Right ventricle myocardium inferior (tissue), 1 donor: ENCODE measurements around the gene PEX13. TPM values are rescaled to one million over a fixed set of nuclear protein-coding genes. Genes with fewer than 3 reads are reported as not detected.
"Not testable (repeated sequence)": the region's sequence is repeated elsewhere in the genome, so short reads cannot be mapped to it uniquely, and the experiment has no call there.

Experiments used
- ATAC-seq: fragments of 200-7000 bp; cut with Tn5 transposase; one replicate; pipeline ENCODE4 v1.9.1; 2020; ENCODE audit warnings: mild to moderate bottlenecking, moderate library complexity
- DNase-seq: peaks from one replicate; pipeline ENCODE4 v3.0.0; 2021; ENCODE audit errors: missing footprints
- intact Hi-C: fragments of 100-400 bp; cut with DNase I; formaldehyde crosslinking; loops from one replicate; pipeline ENCODE4 v1.11.0; 2022
- long read RNA-seq: library from polyadenylated mRNA; unstranded; transcript quantifications from one replicate; pipeline ENCODE4 v2.0.0, GENCODE V29; 2021
- total RNA-seq: library from RNA; stranded (reverse); fragmentation: NEBNext Ultra II Directional; extraction: Animal tissue kit (Norgen Biotek cat#: 25700); gene quantifications from one replicate; pipeline ENCODE4 v1.2.1, GENCODE V29; 2021
- donor health status: DM: no; HTN: yes; CAD: no; lungs with severe emphysema.

Gene PEX13
- total RNA-seq, result 21.9 TPM
- long read RNA-seq, full-length matches to known transcripts, result 11 of 13 reads
- long read RNA-seq, partial matches to known transcripts, result 1 of 13 reads
- long read RNA-seq, other reads (novel, unspliced or antisense), result 1 of 13 reads

GRCh38 chr2:61017556-61018317 is at the start of gene PEX13, which contains the start of gene PUS10:
Gene PEX13 (plus strand): TSS chr2:61017720. CDS start chr2:61017760, 40 bp downstream.
Gene PUS10 (minus strand): TSS chr2:61018255. CDS start chr2:61011890, 6,365 bp downstream.
- DNase-seq (peak; percentile 85), ATAC-seq (peak; percentile 98)
- intact Hi-C loops, result loop anchor here (2.0 to 5.0 kb wide), 2 partner anchors 50 to 135 kb away; partner anchors contain the start of gene SANBR

- DNase-seq, result no peak
- no peak for ATAC-seq
- intact Hi-C loops, result no loop called here
Observed at GRCh38 chr2:60972889-60973656, 44.4 kb upstream of the PEX13 start.

- intact Hi-C loops, result no loop called here
- DNase-seq, result no peak
Observed at GRCh38 chr2:60973705-60974104, 43.8 kb upstream of the PEX13 start.

GRCh38 chr2:60974652-60975051 is 42.9 kb upstream of the PEX13 start:
- ATAC-seq (no peak), DNase-seq (no peak)
- intact Hi-C loops, result no loop called here

More at GRCh38 chr2:60973705-60974104, 43.8 kb upstream of the PEX13 start:
- no peak for ATAC-seq

- no peak for DNase-seq
- no peak for ATAC-seq
- intact Hi-C loops, result no loop called here
Observed at GRCh38 chr2:60976256-60976850, 41.2 kb upstream of the PEX13 start.

GRCh38 chr2:60976875-60977561 is 40.5 kb upstream of the PEX13 start:
- intact Hi-C loops, result no loop called here
- ATAC-seq, result no peak
- DNase-seq, result no peak

GRCh38 chr2:60977562-60977895 is 40.0 kb upstream of the PEX13 start:
- ATAC-seq (no peak), DNase-seq (no peak)
- intact Hi-C loops, result no loop called here

GRCh38 chr2:60979231-60979630 is 38.3 kb upstream of the PEX13 start:
- ATAC-seq, result no peak
- intact Hi-C loops, result no loop called here
- DNase-seq, result no peak

- DNase-seq (no peak), ATAC-seq (no peak)
Observed at GRCh38 chr2:60980071-60980815, 37.3 kb upstream of the PEX13 start.

GRCh38 chr2:60982066-60982465 is 35.5 kb upstream of the PEX13 start:
- intact Hi-C loops, DNase-seq, ATAC-seq: not testable (repeated sequence)

More at GRCh38 chr2:60980071-60980815, 37.3 kb upstream of the PEX13 start:
- intact Hi-C loops, result no loop called here

- DNase-seq (no peak), ATAC-seq (no peak)
- intact Hi-C loops, result no loop called here
Observed at GRCh38 chr2:60984720-60985119, 32.8 kb upstream of the PEX13 start.

- DNase-seq (no peak), ATAC-seq (no peak)
- intact Hi-C loops, result no loop called here
Observed at GRCh38 chr2:60987041-60987440, 30.5 kb upstream of the PEX13 start.

- ATAC-seq, intact Hi-C loops: not testable (repeated sequence)
Observed at GRCh38 chr2:60987656-60988055, 29.9 kb upstream of the PEX13 start.

GRCh38 chr2:60989259-60989658 is 28.3 kb upstream of the PEX13 start:
- ATAC-seq (no peak), DNase-seq (no peak)
- intact Hi-C loops, result no loop called here

More at GRCh38 chr2:60987656-60988055, 29.9 kb upstream of the PEX13 start:
- not testable (repeated sequence) for DNase-seq

- intact Hi-C loops, result no loop called here
- ATAC-seq (no peak), DNase-seq (no peak)
Observed at GRCh38 chr2:60991644-60992043, 25.9 kb upstream of the PEX13 start.

- intact Hi-C loops, result no loop called here
- DNase-seq (no peak), ATAC-seq (peak; percentile 50)
Observed at GRCh38 chr2:60992985-60993392, 24.5 kb upstream of the PEX13 start.

- DNase-seq (no peak), ATAC-seq (no peak)
- intact Hi-C loops, result no loop called here
Observed at GRCh38 chr2:60994131-60994530, 23.4 kb upstream of the PEX13 start.
